ENCODE results near the gene PEAK1. TPM values are rescaled to one million over a fixed set of nuclear protein-coding genes. Genes with fewer than 3 reads are reported as not detected.

The PEAK1 gene
- total and polyA plus RNA-seq, 9 of the 15 experiments (the other 6 are each of a cell fraction or from before 2014, with no cell fraction given) = 0.99 to 22.4 (median 10.8) TPM

DNA sequence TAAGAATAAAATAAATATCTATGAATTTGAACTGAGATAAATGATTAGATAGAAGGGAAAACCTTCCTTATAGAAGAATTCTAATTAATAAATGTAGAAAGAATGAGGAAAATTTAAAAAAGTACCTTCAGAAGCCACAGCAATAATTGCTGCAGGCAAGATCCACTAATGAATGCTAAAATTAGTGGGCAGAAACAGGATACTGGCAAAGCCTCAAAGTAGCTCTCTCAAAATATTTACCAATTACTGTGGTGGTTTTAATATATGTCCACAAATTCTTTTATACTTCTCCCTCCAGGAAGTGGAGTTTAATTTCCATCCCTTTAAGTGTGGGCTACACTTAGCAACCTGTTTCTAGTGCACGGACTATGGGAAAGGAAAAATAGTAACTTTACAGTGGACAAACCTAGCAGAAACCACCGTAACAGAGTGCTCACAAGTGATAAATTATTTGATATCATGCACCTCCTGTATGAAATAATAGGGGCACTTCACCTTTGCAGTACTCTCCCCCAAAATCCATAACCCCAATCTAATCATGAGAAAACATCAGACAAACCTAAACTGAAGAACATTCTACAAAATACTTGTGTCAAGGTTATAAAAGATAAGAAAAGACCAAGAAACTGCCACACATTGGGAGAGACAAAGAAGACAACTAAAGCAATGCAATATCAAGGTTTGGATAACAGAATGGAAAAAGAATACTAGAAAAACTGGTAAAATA lies 6.8 kb downstream of the PEAK1 start:
- CTCF ChIA-PET (ENCODE audit: low intra/inter-chr PET ratio) = interaction anchor here (0.6 kb wide), 2 partner anchors 55 to 219 kb away, joined by 3 to 5 read pairs; no protein-coding TSS in a partner anchor
- TF ChIP-seq ARID1B (IDR thresholded peaks at IDR 0.05) (0 out of 2 replicates have a peak, but pooled peaks have one; percentile 26), CBFA2T3 (IDR thresholded peaks at IDR 0.05) (0 out of 2 replicates have a peak, but pooled peaks have one; percentile 31), ATF1 (CRISPR knock-in tag; IDR thresholded peaks at IDR 0.05) (no peak), ATF1 (tag; IDR thresholded peaks at IDR 0.05) (no peak)
- in situ Hi-C loops (cut with MboI) = no loop called here

DNA sequence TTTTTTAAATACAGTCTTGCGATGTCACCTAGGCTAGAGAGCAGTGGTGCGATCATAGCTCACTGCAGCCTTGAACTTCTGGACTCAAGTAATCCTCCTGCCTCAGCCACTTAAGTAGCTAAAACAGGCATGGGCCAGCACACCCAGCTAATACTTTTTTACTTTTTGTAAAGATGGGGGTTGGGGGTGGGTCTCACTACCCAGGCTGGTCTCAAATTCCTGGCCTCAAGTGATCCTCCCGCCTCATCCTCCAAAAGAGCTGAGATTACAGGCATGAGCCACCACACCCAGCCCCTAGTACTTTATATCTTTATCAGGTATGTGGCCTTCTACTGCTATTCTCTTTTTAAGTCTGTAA lies 8.3 kb downstream of the PEAK1 start:
- no peak overlapping the region for H2AFZ ChIP-seq (ENCODE audit: low read depth, low read length)
- no peaks in the 10 kb centered on the region for H3K27me3 ChIP-seq (ENCODE audit: control insufficient read depth in 2 of 2, insufficient read depth in 2 of 2, low read length in 2 of 2)
- no peaks in the 10 kb centered on the region for H3K9me1 ChIP-seq (ENCODE audit: control insufficient read depth, insufficient read depth, low read length)
- no peak overlapping the region for H3K9ac ChIP-seq (ENCODE audit: insufficient read depth in 1 of 2, low read depth in 2 of 2, low read length in 2 of 2)
- in situ Hi-C loops (cut with MboI) (no loop called here), intact Hi-C loops (cut with micrococcal nuclease) (no loop called here)
- FAIRE-seq (no peak), DNase-seq (ENCODE audit: extremely low read depth in 1 of 4, low spot score in 3 of 4) (no peak), ATAC-seq (no peak)
- H3K4me1 ChIP-seq (replicated peaks in 1 of 2; ENCODE audit: control insufficient read depth in 2 of 2, insufficient read depth in 2 of 2, low read length in 2 of 2) = peaks cover 19 to 41% of the 10 kb centered on the region in 2 experiments; a peak in 4 of 5 replicates
- no TSS peak for BruUV-seq (replicated peaks)
- no peak overlapping the region for H3K4me3 ChIP-seq
- H3K9me3 ChIP-seq (replicated peaks; ENCODE audit: control insufficient read depth, insufficient read depth, low read depth, low read length) = no peaks in the 10 kb centered on the region
- ChIA-PET POLR2A (interaction anchor here (0.7 kb wide), 1 partner anchor 33 kb away, joined by 3 read pairs; no protein-coding TSS in a partner anchor), CTCF (ENCODE audit: low intra/inter-chr PET ratio) (interaction anchor here (0.5 kb wide), 1 partner anchor 88 kb away, joined by 3 read pairs; no protein-coding TSS in a partner anchor)
- H3K4me2 ChIP-seq (ENCODE audit: insufficient read depth, low read length) = no peak overlapping the region
- H3K27ac ChIP-seq (ENCODE audit: extremely low read depth, low read depth, low read length) = no peak overlapping the region
- H3K79me2 ChIP-seq (ENCODE audit: control insufficient read depth, insufficient read depth, low read length) = peaks cover 82% of the 10 kb centered on the region
- 0 out of 2 replicates have a peak, but pooled peaks cover 3% of the 10 kb centered on the region for H4K20me1 ChIP-seq (replicated peaks; ENCODE audit: control insufficient read depth, insufficient read depth, low read length)
- 83% methylated on average over 3 of the region's 3 CpGs for WGBS (ENCODE audit: insufficient coverage, low coverage, missing lambda C conversion rate)
- no peaks in the 10 kb centered on the region for H3K36me3 ChIP-seq (ENCODE audit: control insufficient read depth, insufficient read depth, low read length)
- TF ChIP-seq TCF7L2 (IDR thresholded peaks at IDR 0.05; ENCODE audit: low read depth, low read length) (no peak), SNIP1 (IDR thresholded peaks at IDR 0.05; ENCODE audit: low read depth) (no peak), PPARD (CRISPR knock-in tag; IDR thresholded peaks at IDR 0.05) (no peak), DACH1 (IDR thresholded peaks at IDR 0.05; ENCODE audit: partially characterized antibody) (no peak), KDM5B (IDR thresholded peaks at IDR 0.05; ENCODE audit: insufficient replicate concordance, low read depth, low read length) (no peak), ZNF507 (tag; conservative IDR thresholded peaks at IDR 0.05) (no peak), ZFX (CRISPR knock-in tag; IDR thresholded peaks at IDR 0.05) (no peak), MAFG (tag; conservative IDR thresholded peaks at IDR 0.05) (no peak)
- TF ChIP-seq, protein P1, sequence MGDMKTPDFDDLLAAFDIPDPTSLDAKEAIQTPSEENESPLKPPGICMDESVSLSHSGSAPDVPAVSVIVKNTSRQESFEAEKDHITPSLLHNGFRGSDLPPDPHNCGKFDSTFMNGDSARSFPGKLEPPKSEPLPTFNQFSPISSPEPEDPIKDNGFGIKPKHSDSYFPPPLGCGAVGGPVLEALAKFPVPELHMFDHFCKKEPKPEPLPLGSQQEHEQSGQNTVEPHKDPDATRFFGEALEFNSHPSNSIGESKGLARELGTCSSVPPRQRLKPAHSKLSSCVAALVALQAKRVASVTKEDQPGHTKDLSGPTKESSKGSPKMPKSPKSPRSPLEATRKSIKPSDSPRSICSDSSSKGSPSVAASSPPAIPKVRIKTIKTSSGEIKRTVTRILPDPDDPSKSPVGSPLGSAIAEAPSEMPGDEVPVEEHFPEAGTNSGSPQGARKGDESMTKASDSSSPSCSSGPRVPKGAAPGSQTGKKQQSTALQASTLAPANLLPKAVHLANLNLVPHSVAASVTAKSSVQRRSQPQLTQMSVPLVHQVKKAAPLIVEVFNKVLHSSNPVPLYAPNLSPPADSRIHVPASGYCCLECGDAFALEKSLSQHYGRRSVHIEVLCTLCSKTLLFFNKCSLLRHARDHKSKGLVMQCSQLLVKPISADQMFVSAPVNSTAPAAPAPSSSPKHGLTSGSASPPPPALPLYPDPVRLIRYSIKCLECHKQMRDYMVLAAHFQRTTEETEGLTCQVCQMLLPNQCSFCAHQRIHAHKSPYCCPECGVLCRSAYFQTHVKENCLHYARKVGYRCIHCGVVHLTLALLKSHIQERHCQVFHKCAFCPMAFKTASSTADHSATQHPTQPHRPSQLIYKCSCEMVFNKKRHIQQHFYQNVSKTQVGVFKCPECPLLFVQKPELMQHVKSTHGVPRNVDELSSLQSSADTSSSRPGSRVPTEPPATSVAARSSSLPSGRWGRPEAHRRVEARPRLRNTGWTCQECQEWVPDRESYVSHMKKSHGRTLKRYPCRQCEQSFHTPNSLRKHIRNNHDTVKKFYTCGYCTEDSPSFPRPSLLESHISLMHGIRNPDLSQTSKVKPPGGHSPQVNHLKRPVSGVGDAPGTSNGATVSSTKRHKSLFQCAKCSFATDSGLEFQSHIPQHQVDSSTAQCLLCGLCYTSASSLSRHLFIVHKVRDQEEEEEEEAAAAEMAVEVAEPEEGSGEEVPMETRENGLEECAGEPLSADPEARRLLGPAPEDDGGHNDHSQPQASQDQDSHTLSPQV (IDR thresholded peaks at IDR 0.05) = no peak

More for the DNA sequence above, 6.8 kb downstream of the PEAK1 start:
- DNase-seq (ENCODE audit: extremely low read depth in 1 of 4, low spot score in 3 of 4) (no peak), ATAC-seq (no peak), FAIRE-seq (no peak)
- Histone ChIP-seq H3K4me3 (no peak overlapping the region), H3K27ac (ENCODE audit: extremely low read depth, low read depth, low read length) (no peak overlapping the region), H3K79me2 (ENCODE audit: control insufficient read depth, insufficient read depth, low read length) (peaks cover 93% of the 10 kb centered on the region), H3K36me3 (ENCODE audit: control insufficient read depth, insufficient read depth, low read length) (no peaks in the 10 kb centered on the region; the same call in 2 of the 3 replicates), H2AFZ (ENCODE audit: low read depth, low read length) (no peak overlapping the region), H3K4me1 (replicated peaks in 1 of 2; ENCODE audit: control insufficient read depth in 2 of 2, insufficient read depth in 2 of 2, low read length in 2 of 2) (peaks cover 19 to 53% of the 10 kb centered on the region in 2 experiments; a peak in 4 of 5 replicates), H3K9me3 (replicated peaks; ENCODE audit: control insufficient read depth, insufficient read depth, low read depth, low read length) (no peaks in the 10 kb centered on the region), H3K9me1 (ENCODE audit: control insufficient read depth, insufficient read depth, low read length) (no peaks in the 10 kb centered on the region), H3K4me2 (ENCODE audit: insufficient read depth, low read length) (peak overlapping the region; percentile 9; the same call in 1 of the 2 replicates), H3K27me3 (ENCODE audit: control insufficient read depth in 2 of 2, insufficient read depth in 2 of 2, low read length in 2 of 2) (no peaks in the 10 kb centered on the region), H3K9ac (ENCODE audit: insufficient read depth in 1 of 2, low read depth in 2 of 2, low read length in 2 of 2) (no peak overlapping the region), H4K20me1 (replicated peaks; ENCODE audit: control insufficient read depth, insufficient read depth, low read length) (no peaks in the 10 kb centered on the region)
- POLR2A ChIA-PET = no interaction called here
- 23% methylated on average over 2 of the region's 2 CpGs for whole genome bisulfite sequencing (ENCODE audit: insufficient coverage, low coverage, missing lambda C conversion rate)
- BruUV-seq (replicated peaks) = no TSS peak
- intact Hi-C loops (cut with micrococcal nuclease) = no loop called here

All from K562 (cell line).